SK-N-MC (cell line): ENCODE measurements around the gene LHCGR.
A peak's percentile ranks its signal among the peaks of the same experiment; 100 is the strongest.

Source experiments
- DNase-seq: peaks from one replicate; pipeline ENCODE4 v3.0.0-alpha.2; 2011; ENCODE audit warnings: low read depth, low spot score
- H3K27ac ChIP-seq: fragments of 200-600 bp; sonication (generic); 2 replicates; pipeline ENCODE4 v1.5.1; 2016; ENCODE audit warnings: mixed run types
- H3K36me3 ChIP-seq: fragments of 200-600 bp; sonication (generic); 2 replicates; pipeline ENCODE4 v1.6.1; 2017; ENCODE audit warnings: antibody characterized with exemption, low read length, mixed read lengths; ENCODE audit not compliant: insufficient read depth
- H3K4me3 ChIP-seq: fragments of 200-600 bp; sonication (generic); 2 replicates; pipeline ENCODE4 v1.5.1; 2016
- H3K9ac ChIP-seq: fragments of 200-600 bp; sonication (generic); 2 replicates; pipeline ENCODE4 v1.8.0; 2017; ENCODE audit warnings: mixed run types, mixed read lengths; ENCODE audit not compliant: insufficient read length
- H3K9me3 ChIP-seq: fragments of 200-600 bp; sonication (generic); 2 replicates; pipeline ENCODE4 v1.6.1; 2017; ENCODE audit warnings: low read depth, mild to moderate bottlenecking, antibody characterized with exemption, low read length, moderate library complexity, mixed read lengths
- EZH2 ChIP-seq: fragments of 200-600 bp; sonication (generic); IDR thresholded peaks from one replicate; pipeline ENCODE4 v1.6.1; 2017; ENCODE audit warnings: antibody characterized with exemption
- FOXP2 ChIP-seq: optimal IDR thresholded peaks from 2 replicates; pipeline ENCODE3; 2011; ENCODE audit warnings: mild to moderate bottlenecking, moderate library complexity; ENCODE audit not compliant: insufficient read depth; ENCODE audit errors: extremely low read length, control extremely low read depth
- POLR2AphosphoS5 ChIP-seq: IDR thresholded peaks from 2 replicates; pipeline ENCODE4 v1.6.1; 2012; ENCODE audit warnings: mild to moderate bottlenecking, low read depth, low read length, borderline replicate concordance

LHCGR gene

DNA sequence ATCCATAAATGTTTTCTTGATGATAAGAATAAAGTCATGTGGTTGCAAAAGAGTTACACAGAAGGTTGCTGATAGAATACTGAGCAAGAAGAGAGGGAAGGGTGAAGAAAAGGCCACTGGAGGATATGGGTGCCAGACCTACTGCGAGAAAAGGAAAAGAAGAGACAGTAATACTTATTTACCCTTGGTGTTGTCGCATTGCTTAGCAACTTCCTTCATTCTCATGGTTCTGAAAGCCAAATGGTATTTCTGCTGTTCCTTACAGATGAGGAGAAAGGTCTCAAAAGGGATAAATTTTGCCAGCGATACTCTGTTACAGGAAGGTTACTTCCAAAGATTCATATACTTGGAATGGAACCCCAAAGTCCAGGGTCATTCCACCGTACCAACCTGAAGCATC, 62.5 kb downstream of the LHCGR start:
- H3K9ac ChIP-seq: no peak overlapping the region
- H3K27ac ChIP-seq: no peak overlapping the region
- no peaks in the 10 kb centered on the region for H3K36me3 ChIP-seq
- no peaks in the 10 kb centered on the region for H3K9me3 ChIP-seq
- no peak overlapping the region for H3K4me3 ChIP-seq
- DNase-seq: no peak
- no peak for TF ChIP-seq FOXP2
- no peak for TF ChIP-seq EZH2
- TF ChIP-seq POLR2AphosphoS5: no peak

DNA sequence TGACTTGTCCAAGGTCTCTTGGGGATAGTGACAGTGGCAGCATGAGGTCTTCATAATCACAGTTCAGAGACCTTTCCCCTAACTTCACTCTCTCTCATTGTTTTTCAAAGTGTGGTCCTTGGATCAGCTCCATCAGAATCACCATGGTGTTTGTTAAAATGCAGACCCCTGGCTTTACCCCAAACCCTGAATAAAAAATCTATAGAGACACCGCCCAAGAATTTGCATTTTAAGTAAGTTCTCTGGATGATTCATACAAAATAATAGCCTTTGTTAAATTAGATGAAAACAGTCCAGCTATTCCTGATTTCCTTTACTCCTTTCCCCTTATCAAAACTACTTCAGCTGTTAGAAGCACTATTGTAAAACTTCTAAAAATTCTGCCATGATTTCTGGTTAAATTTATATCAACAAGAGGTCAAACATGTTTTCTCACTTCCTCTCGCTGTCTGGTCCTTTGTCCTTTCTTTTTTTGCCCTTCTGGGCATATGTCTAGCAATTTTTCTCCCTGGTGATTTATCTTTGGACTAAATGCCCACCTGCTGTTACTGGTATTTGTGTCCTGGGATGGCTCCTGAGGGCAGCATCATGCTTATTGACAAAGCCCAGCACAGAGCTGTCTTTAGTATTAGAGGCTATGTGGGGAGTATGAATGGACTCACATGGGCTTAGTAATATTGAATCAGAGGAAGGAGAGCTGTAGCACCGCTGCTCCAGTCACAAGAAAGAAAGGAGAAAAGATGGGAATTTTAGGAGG, 63.4 kb downstream of the LHCGR start:
- Histone ChIP-seq H3K27ac (no peak overlapping the region), H3K9ac (no peak overlapping the region), H3K9me3 (no peaks in the 10 kb centered on the region), H3K36me3 (no peaks in the 10 kb centered on the region), H3K4me3 (no peak overlapping the region)
- DNase-seq: no peak
- TF ChIP-seq EZH2 (no peak), POLR2AphosphoS5 (no peak), FOXP2 (no peak)

DNA sequence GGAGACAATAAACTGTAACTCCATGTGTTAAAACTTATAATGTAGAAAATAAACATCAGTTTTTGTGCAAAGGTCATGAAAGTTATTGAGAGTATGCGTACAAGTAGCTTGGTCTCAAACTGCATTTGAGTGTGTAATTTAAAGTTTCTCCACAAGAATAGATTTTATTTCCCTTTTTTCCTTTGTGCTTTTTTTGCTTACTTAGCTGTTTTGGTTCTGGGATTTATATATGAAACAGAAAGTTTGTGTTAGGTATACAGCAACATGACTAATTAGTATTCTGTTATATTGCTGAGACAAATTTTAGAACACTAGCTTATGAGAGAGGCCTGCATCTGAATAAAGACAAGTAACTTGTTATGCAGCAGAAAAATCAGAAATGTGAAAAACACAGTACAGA, 70.4 kb downstream of the LHCGR start:
- Histone ChIP-seq H3K9me3 (no peaks in the 10 kb centered on the region), H3K9ac (no peak overlapping the region), H3K36me3 (no peaks in the 10 kb centered on the region), H3K27ac (no peak overlapping the region), H3K4me3 (no peak overlapping the region)
- TF ChIP-seq FOXP2 (no peak), EZH2 (no peak), POLR2AphosphoS5 (no peak)
- DNase-seq: no peak

DNA sequence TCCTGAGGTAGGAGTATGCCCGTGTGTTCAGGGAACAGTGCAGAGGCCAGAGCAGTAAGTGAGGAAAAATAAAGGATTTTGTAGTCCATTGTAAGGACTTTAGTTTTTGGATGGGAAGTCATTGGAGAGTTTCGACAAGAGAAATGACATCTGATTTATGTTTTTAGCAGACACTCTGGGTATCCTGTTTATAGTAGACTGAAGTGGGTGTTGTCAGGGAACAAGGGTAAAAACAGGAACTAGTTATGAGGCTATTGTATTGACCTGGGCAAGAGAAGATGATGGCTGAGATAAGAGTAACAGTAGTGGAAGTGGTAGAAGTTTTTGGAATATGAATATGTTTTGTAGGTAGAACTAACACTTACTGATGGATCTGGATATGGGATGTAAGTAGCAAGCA, 78.1 kb downstream of the LHCGR start:
- TF ChIP-seq EZH2 (no peak), POLR2AphosphoS5 (no peak), FOXP2 (no peak)
- Histone ChIP-seq H3K4me3 (no peak overlapping the region), H3K9me3 (no peaks in the 10 kb centered on the region), H3K9ac (no peak overlapping the region), H3K36me3 (no peaks in the 10 kb centered on the region), H3K27ac (no peak overlapping the region)
- no peak for DNase-seq

DNA sequence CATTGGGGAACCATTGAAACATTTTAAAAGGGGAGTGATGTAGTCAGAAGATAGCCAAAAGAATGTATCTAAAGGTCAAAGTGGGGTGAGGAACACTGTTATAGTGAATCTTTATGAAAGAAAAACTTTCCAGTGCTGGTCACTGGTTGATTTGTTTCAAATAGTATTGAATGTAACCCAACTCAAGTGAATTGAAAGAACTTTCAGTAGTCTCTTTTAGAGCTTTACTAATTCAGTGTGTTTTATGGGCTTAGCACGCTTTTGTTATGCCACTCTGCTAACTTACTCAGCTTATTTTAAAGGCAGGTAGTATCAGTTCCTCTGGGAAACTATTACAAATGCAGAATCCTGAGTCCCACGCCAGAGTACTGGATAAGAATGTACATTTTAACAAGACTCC, 80.6 kb downstream of the LHCGR start:
- Histone ChIP-seq H3K36me3 (no peaks in the 10 kb centered on the region), H3K4me3 (no peak overlapping the region), H3K27ac (no peak overlapping the region), H3K9ac (no peak overlapping the region), H3K9me3 (no peaks in the 10 kb centered on the region)
- DNase-seq: no peak
- TF ChIP-seq FOXP2 (no peak), POLR2AphosphoS5 (no peak), EZH2 (no peak)

DNA sequence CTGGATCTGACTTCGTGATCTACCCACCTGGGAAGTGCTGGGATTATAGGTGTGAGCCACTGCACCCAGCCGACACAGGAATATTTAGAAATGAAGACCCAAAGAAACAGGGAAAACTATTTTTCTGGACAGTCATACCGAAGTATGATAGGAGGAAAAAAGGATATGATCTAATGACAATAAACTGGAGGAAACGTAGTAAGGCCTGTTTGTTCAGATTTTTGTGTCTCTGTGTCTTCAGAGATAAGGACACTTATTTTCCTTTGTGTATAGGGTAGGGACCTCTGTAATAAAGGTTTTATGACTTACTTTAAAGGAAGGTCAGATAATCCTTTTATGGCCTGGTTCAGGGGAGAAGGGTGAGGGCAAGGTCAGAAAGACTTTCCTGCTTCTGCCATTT, 81.9 kb downstream of the LHCGR start:
- no peak for TF ChIP-seq FOXP2
- TF ChIP-seq POLR2AphosphoS5: no peak
- no peak for TF ChIP-seq EZH2
- no peaks in the 10 kb centered on the region for H3K9me3 ChIP-seq
- no peak overlapping the region for H3K27ac ChIP-seq
- H3K9ac ChIP-seq: no peak overlapping the region
- no peak overlapping the region for H3K4me3 ChIP-seq
- H3K36me3 ChIP-seq: no peaks in the 10 kb centered on the region
- DNase-seq: no peak

DNA sequence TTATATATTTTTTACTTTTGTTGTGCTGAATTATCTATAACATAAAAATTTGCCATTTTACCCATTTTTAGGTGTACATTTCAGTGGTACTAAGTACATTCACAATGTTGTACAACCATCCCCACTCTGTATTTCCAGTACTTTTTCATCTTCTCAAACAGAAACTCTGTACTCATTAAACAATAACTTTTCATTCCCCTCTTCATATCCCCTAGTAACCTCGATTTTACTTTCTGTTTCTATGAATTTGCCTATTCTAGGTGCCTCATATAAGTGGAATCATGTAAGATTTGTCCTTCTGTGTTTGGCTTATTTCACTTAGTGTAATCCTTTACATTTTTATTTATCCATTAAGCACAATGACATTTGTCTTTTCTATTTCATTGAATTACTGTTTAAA, 86.5 kb downstream of the LHCGR start:
- TF ChIP-seq FOXP2 (no peak), POLR2AphosphoS5 (no peak), EZH2 (no peak)
- H3K9me3 ChIP-seq: no peaks in the 10 kb centered on the region
- no peak overlapping the region for H3K9ac ChIP-seq
- no peak overlapping the region for H3K27ac ChIP-seq
- no peak overlapping the region for H3K4me3 ChIP-seq
- no peaks in the 10 kb centered on the region for H3K36me3 ChIP-seq
- DNase-seq: no peak

DNA sequence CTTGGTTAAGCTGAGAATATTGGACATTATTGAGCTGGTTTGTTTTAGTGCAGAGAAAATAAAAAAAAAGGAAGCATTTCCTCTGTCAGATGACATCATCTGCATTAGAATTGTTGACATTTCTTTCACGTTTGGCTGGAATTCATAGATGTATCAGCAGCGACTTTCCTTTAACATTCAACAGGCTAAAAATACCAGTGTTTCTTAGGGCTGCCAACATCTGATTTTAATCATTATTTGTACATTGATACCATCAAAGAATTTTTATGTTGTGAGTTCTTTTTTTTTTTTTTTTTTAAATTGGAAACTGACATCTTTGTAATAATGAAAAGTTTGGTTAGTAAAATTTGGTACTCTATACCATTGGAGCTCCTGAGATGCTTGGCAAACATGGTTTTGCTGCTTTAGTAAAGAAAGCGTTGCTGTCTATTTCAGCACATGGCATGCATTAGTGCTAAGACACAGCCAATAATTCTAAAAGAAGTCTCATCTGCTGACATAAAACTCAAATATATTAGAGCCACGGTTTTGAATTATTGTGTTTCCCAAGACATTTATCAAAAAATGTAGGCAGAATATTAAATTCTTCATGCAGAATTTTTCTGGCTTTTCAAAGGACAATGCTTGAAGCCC, 104.2 kb downstream of the LHCGR start:
- Histone ChIP-seq H3K27ac (peak overlapping the region; percentile 57), H3K36me3 (no peaks in the 10 kb centered on the region), H3K9me3 (no peaks in the 10 kb centered on the region), H3K4me3 (peak overlapping the region; percentile 21), H3K9ac (no peak overlapping the region)
- TF ChIP-seq EZH2 (no peak), FOXP2 (no peak), POLR2AphosphoS5 (no peak)
- DNase-seq: no peak

DNA sequence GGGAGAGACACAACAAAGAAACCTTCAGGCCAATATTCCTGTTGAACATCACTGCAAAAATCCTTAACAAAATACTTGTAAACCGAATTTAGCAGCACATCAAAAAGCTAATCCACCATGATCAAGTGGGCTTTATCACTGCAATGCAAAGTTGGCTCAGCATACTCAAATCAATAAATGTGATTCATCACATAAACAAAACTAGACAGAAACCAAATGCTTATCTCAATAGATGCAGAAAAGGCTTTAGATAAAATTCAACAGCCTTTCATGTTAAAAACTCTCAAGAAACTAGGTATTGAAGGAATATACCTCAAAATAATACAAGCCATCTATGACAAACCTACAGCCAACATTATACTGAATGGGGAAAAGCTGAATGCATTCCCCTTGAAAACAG, 117.3 kb downstream of the LHCGR start:
- no peaks in the 10 kb centered on the region for H3K9me3 ChIP-seq
- no peak overlapping the region for H3K9ac ChIP-seq
- H3K27ac ChIP-seq: no peak overlapping the region
- H3K4me3 ChIP-seq: no peak overlapping the region
- no peak for DNase-seq
- H3K36me3 ChIP-seq: no peaks in the 10 kb centered on the region
- TF ChIP-seq EZH2: no peak
- no peak for TF ChIP-seq FOXP2
- no peak for TF ChIP-seq POLR2AphosphoS5
